HEK293 (cell line): ENCODE results near the gene OR1Q1.

ENCODE experiments used
- ZNF138 ChIP-seq: fragments of 450-650 bp; formaldehyde crosslinking; IDR thresholded peaks from 2 replicates; pipeline ENCODE4 v1.5.1; 2016; ENCODE audit warnings: missing biosample characterization, missing genetic modification characterization, borderline replicate concordance
- ZNF211 ChIP-seq: fragments of 450-650 bp; formaldehyde crosslinking; IDR thresholded peaks from 2 replicates; pipeline ENCODE4 v1.5.1; 2016; ENCODE audit warnings: low read depth, missing biosample characterization, missing genetic modification characterization
- ZNF394 ChIP-seq: fragments of 450-650 bp; formaldehyde crosslinking; IDR thresholded peaks from 2 replicates; pipeline ENCODE4 v1.5.1; 2016; ENCODE audit warnings: missing biosample characterization, missing genetic modification characterization, mild to moderate bottlenecking, moderate library complexity, borderline replicate concordance
- ZNF560 ChIP-seq: fragments of 450-650 bp; formaldehyde crosslinking; IDR thresholded peaks from 2 replicates; pipeline ENCODE4 v1.5.1; 2017; ENCODE audit warnings: missing biosample characterization, missing genetic modification characterization, borderline replicate concordance
- TF ChIP-seq, protein P1 (sequence below): fragments of 450-650 bp; formaldehyde crosslinking; IDR thresholded peaks from 2 replicates; pipeline ENCODE4 v1.5.1; 2016; ENCODE audit warnings: missing biosample characterization, missing genetic modification characterization
- TF ChIP-seq, protein P2 (sequence below): fragments of 450-650 bp; formaldehyde crosslinking; IDR thresholded peaks from 2 replicates; pipeline ENCODE4 v1.5.1; 2017; ENCODE audit warnings: missing biosample characterization, missing genetic modification characterization

DNA sequence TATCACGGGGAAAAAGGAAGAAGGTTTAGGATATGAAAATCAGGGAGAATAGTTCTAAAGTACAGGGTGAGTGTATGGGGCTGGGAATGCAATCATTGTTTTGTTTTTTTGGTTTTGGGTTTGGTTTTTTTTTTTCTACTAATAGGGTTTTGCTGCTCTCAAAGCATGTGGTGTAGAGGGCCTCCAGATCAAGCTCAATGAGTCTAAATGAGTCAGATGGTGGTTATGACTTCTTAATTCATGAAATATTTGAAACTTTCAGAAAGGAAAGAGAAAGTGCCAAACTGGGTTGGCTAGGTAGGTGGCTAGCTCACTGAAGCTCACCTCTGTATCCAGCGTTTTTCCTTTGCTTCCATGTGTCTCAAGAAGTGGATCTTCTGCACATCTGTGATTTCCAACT is 42.1 kb upstream of the OR1Q1 start:
- TF ChIP-seq, protein P1, sequence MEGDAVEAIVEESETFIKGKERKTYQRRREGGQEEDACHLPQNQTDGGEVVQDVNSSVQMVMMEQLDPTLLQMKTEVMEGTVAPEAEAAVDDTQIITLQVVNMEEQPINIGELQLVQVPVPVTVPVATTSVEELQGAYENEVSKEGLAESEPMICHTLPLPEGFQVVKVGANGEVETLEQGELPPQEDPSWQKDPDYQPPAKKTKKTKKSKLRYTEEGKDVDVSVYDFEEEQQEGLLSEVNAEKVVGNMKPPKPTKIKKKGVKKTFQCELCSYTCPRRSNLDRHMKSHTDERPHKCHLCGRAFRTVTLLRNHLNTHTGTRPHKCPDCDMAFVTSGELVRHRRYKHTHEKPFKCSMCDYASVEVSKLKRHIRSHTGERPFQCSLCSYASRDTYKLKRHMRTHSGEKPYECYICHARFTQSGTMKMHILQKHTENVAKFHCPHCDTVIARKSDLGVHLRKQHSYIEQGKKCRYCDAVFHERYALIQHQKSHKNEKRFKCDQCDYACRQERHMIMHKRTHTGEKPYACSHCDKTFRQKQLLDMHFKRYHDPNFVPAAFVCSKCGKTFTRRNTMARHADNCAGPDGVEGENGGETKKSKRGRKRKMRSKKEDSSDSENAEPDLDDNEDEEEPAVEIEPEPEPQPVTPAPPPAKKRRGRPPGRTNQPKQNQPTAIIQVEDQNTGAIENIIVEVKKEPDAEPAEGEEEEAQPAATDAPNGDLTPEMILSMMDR (tag by site-specific recombination) = no peak
- TF ChIP-seq ZNF138 (tag by site-specific recombination) (no peak), ZNF560 (tag by site-specific recombination) (no peak), ZNF211 (tag by site-specific recombination) (no peak), ZNF394 (tag by site-specific recombination) (no peak)
- TF ChIP-seq, protein P2, sequence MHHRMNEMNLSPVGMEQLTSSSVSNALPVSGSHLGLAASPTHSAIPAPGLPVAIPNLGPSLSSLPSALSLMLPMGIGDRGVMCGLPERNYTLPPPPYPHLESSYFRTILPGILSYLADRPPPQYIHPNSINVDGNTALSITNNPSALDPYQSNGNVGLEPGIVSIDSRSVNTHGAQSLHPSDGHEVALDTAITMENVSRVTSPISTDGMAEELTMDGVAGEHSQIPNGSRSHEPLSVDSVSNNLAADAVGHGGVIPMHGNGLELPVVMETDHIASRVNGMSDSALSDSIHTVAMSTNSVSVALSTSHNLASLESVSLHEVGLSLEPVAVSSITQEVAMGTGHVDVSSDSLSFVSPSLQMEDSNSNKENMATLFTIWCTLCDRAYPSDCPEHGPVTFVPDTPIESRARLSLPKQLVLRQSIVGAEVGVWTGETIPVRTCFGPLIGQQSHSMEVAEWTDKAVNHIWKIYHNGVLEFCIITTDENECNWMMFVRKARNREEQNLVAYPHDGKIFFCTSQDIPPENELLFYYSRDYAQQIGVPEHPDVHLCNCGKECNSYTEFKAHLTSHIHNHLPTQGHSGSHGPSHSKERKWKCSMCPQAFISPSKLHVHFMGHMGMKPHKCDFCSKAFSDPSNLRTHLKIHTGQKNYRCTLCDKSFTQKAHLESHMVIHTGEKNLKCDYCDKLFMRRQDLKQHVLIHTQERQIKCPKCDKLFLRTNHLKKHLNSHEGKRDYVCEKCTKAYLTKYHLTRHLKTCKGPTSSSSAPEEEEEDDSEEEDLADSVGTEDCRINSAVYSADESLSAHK (tag by site-specific recombination) = no peak
